GM12873 (cell line): Measurements from ENCODE around the gene RBMXL2.

Experiments
- CTCF ChIP-seq: IDR thresholded peaks from 2 replicates; pipeline ENCODE4 v1.5.1; 2012; ENCODE audit warnings: low read depth, mild to moderate bottlenecking, moderate library complexity, low read length, control low read depth; ENCODE audit not compliant: insufficient read depth; ENCODE audit errors: missing control alignments

Gene RBMXL2

GRCh38 chr11:7088921-7089320, at the start of gene RBMXL2:
RBMXL2 (plus strand) TSS chr11:7088998; CDS start chr11:7089121, 123 bp downstream.
- TF ChIP-seq CTCF, result no peak

GRCh38 chr11:7046474-7047175, 42.2 kb upstream of the RBMXL2 start:
- TF ChIP-seq CTCF, result no peak

GRCh38 chr11:7050191-7050590, 38.6 kb upstream of the RBMXL2 start:
- TF ChIP-seq CTCF, result no peak

GRCh38 chr11:7056828-7057513, 31.8 kb upstream of the RBMXL2 start:
- no peak for TF ChIP-seq CTCF

- no peak for TF ChIP-seq CTCF
Measured at GRCh38 chr11:7057641-7058040, 31.2 kb upstream of the RBMXL2 start.

GRCh38 chr11:7060868-7061267, 27.9 kb upstream of the RBMXL2 start:
- no peak for TF ChIP-seq CTCF

- TF ChIP-seq CTCF, result no peak
Measured at GRCh38 chr11:7062534-7062933, 26.3 kb upstream of the RBMXL2 start.
